Measurements from ENCODE around the gene TLR9. TPM values are rescaled to one million over a fixed set of nuclear protein-coding genes. Genes with fewer than 3 reads are reported as not detected.

TLR9 gene
- total and polyA plus RNA-seq, 7 donors = 0.04 to 0.55 (median 0.24) TPM; not detected in 1

DNA sequence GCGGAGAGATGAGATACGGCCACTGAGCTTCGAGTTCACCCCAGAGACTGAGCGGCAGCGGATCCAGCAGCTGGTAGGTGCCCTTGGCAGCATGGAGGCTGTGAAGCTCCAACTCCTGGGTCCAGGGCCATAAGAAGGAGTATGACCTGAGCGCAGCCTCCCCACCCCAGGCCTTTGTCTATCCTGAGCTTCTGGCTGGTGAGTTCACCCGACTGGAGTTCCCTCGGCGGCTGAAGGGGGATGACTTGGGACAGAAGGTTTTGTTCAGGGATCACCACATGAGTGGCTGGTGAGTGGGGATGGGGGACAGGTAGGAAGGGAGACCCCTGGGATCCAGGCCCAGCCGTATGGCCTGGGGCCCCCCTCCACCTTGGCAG is 22.7 kb upstream of the TLR9 start:
- H3K36me3 ChIP-seq (ENCODE audit: insufficient read depth in 1 of 2, low read depth in 1 of 2) = peaks cover 0 to 52% of the 10 kb centered on the region in 2 donors
- H3K27me3 ChIP-seq (ENCODE audit: insufficient read depth in 3 of 3, low read length in 2 of 3) = no peaks in the 10 kb centered on the region
- no peaks in the 10 kb centered on the region for H3K9me3 ChIP-seq
- H3K4me1 ChIP-seq = peaks cover 29% of the 10 kb centered on the region
- no peak overlapping the region for H3K4me3 ChIP-seq
- DNase-seq (no peak), ATAC-seq (no peak)
- no peak overlapping the region for H3K27ac ChIP-seq
- intact Hi-C loops (cut with DNase I) = no loop called here
- TF ChIP-seq, protein P1, sequence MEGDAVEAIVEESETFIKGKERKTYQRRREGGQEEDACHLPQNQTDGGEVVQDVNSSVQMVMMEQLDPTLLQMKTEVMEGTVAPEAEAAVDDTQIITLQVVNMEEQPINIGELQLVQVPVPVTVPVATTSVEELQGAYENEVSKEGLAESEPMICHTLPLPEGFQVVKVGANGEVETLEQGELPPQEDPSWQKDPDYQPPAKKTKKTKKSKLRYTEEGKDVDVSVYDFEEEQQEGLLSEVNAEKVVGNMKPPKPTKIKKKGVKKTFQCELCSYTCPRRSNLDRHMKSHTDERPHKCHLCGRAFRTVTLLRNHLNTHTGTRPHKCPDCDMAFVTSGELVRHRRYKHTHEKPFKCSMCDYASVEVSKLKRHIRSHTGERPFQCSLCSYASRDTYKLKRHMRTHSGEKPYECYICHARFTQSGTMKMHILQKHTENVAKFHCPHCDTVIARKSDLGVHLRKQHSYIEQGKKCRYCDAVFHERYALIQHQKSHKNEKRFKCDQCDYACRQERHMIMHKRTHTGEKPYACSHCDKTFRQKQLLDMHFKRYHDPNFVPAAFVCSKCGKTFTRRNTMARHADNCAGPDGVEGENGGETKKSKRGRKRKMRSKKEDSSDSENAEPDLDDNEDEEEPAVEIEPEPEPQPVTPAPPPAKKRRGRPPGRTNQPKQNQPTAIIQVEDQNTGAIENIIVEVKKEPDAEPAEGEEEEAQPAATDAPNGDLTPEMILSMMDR (IDR thresholded peaks at IDR 0.05) = no peak
- 84 to 93% (median 86%) methylated on average over 10 of the region's 10 CpGs for WGBS, 3 donors

DNA sequence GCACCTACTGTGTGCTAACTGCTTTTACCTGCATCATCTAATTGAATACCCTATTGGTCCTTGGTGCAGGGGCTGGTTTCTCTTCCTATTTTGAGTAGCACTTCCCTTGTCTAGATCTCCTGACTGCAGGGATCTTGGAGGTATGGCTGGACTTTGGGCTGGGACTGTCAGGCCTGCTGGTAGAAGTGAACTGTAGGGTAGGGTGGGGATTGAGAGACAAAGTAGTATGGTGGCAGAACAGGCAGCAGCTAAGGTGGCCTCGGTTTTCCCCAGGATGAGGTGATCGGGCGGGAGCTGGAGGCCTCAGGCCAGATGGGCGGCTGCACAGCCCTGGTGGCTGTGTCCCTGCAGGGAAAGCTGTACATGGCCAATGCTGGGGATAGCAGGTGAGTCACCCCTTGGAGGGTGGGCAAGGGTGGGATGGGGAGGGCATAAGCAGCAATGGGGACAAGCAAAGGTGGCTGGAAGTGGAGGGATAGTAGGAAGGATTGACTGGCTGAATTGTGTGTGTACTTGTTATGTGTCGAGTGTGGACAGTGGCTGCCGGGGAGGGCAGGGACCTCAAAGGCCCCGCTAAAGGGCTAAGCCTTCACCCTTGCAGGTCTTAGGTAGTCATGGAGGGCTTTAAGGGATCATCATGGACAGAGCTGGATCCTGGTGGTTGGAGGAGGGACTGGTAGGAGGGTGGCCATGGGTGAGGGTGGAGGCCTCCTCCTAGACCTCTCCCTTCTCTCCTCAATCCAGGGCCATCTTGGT is 22.1 kb upstream of the TLR9 start:
- no peaks in the 10 kb centered on the region for H3K27me3 ChIP-seq (ENCODE audit: insufficient read depth in 3 of 3, low read length in 2 of 3)
- no peak overlapping the region for H3K4me3 ChIP-seq
- WGBS, 3 donors = 91 to 94% (median 91%) methylated on average over 7 of the region's 7 CpGs
- DNase-seq (no peak), ATAC-seq (no peak)
- intact Hi-C loops (cut with DNase I) = no loop called here
- H3K9me3 ChIP-seq = no peaks in the 10 kb centered on the region
- H3K36me3 ChIP-seq (ENCODE audit: insufficient read depth in 1 of 2, low read depth in 1 of 2) = peaks cover 0 to 46% of the 10 kb centered on the region in 2 donors
- no peak overlapping the region for H3K27ac ChIP-seq
- peaks cover 29% of the 10 kb centered on the region for H3K4me1 ChIP-seq
- TF ChIP-seq, protein P1 (IDR thresholded peaks at IDR 0.05) = no peak

DNA sequence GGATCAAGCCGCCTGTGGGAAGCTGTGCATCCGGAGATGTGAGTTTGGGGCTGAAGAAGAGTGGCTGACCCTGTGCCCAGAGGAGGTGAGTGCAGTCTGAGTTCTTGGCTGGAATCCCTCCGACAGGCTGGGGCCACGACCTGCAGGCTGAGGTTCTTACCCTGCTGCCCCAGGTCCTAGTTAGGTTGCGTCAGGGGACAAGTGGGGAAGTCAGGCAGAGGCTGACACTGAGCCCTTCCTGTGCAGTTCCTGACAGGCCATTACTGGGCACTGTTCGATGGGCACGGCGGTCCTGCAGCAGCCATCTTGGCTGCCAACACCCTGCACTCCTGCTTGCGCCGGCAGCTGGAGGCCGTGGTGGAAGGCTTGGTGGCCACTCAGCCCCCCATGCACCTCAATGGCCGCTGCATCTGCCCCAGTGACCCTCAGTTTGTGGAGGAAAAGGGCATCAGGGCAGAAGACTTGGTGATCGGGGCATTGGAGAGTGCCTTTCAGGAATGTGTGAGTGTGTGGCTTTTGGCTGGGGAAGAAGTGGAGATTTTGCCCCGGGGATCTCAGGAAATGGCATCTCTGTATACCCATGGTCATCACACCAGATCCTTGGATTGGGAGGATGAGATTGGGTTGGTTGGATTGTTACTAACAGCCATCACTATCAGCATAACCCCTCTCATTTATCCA is 21.4 kb upstream of the TLR9 start:
- DNase-seq (peak in 1 of 2 donors; percentile 14), ATAC-seq (peak in 2 of 4 donors; percentile 10 to 23)
- Histone ChIP-seq H3K27ac (no peak overlapping the region), H3K9me3 (no peaks in the 10 kb centered on the region), H3K27me3 (ENCODE audit: insufficient read depth in 3 of 3, low read length in 2 of 3) (no peaks in the 10 kb centered on the region), H3K4me3 (peak overlapping the region; percentile 70), H3K4me1 (peaks cover 24% of the 10 kb centered on the region), H3K36me3 (ENCODE audit: insufficient read depth in 1 of 2, low read depth in 1 of 2) (peaks cover 0 to 39% of the 10 kb centered on the region in 2 donors)
- TF ChIP-seq, protein P1 (IDR thresholded peaks at IDR 0.05) = no peak
- WGBS, 3 donors = 69 to 82% (median 74%) methylated on average over 14 of the region's 14 CpGs
- intact Hi-C loops (cut with DNase I) = no loop called here

DNA sequence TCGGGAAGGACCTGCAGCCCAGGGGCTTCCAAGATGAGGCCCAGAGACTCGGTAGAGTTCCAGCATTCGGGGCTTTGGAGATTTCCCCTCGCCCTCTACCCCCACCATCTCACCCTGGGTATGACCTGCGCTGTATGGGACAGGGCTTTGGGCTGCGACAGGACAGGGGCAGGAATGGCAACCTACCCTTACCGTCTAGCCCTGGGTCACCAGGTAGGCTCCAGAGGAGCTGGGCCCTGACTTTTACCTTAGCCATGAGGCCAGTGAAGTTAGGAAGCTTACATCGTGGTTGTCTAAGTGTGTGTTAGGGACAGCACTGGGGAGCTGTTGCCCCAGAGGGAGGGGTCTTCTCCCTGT is 20.8 kb upstream of the TLR9 start:
- peak overlapping the region; percentile 70 for H3K4me3 ChIP-seq
- no peaks in the 10 kb centered on the region for H3K9me3 ChIP-seq
- ATAC-seq (peak in 3 of 4 donors; percentile 4 to 15 (median 8)), DNase-seq (no peak)
- H3K4me1 ChIP-seq = peaks cover 18% of the 10 kb centered on the region
- WGBS, 3 donors = 28 to 33% (median 30%) methylated on average over 8 of the region's 8 CpGs
- H3K27ac ChIP-seq = peak overlapping the region; percentile 61
- intact Hi-C loops (cut with DNase I) = no loop called here
- H3K27me3 ChIP-seq (ENCODE audit: insufficient read depth in 3 of 3, low read length in 2 of 3) = no peaks in the 10 kb centered on the region
- peaks cover 0 to 33% of the 10 kb centered on the region in 2 donors for H3K36me3 ChIP-seq (ENCODE audit: insufficient read depth in 1 of 2, low read depth in 1 of 2)
- TF ChIP-seq, protein P1 (IDR thresholded peaks at IDR 0.05) = no peak

Measured in psoas muscle (tissue), 8 donors.